ENCODE results near the gene ZFYVE27. TPM values are rescaled to one million over a fixed set of nuclear protein-coding genes. Genes with fewer than 3 reads are reported as not detected.

Gene ZFYVE27
- total and polyA plus RNA-seq, 2 of the 4 experiments (the other 2 are of a cell fraction) = 13.1 to 22.2 TPM

- no peak for TF ChIP-seq CTCF (conservative IDR thresholded peaks at IDR 0.05; ENCODE audit: low read depth, low read length)
- TF ChIP-seq SMC3 (IDR thresholded peaks at IDR 0.05; ENCODE audit: low read depth, low read length) = no peak
- no peak for TF ChIP-seq CEBPB (IDR thresholded peaks at IDR 0.05; ENCODE audit: low read depth, low read length)
- no peak for TF ChIP-seq RFX5 (IDR thresholded peaks at IDR 0.05; ENCODE audit: low read depth, low read length)
- no peak for TF ChIP-seq ELK1 (IDR thresholded peaks at IDR 0.05; ENCODE audit: borderline replicate concordance, low read depth, low read length)
- TF ChIP-seq POLR2A (IDR thresholded peaks at IDR 0.05; ENCODE audit: low read depth, low read length) = no peak
- dilution Hi-C loops (cut with HindIII; ENCODE audit: low sequenced_read_pairs, unreplicated experiment) = no loop called here
- H4K91ac ChIP-seq (ENCODE audit: insufficient read depth, low read depth, low read length) = no peak overlapping the region
- H3K9me1 ChIP-seq (ENCODE audit: insufficient read depth, low read length) = peaks cover 21% of the 10 kb centered on the region
- ATAC-seq (ENCODE audit: low read depth) (no peak), DNase-seq (no peak)
- H3K79me1 ChIP-seq (ENCODE audit: low read depth in 1 of 2, low read length in 2 of 2) = peaks cover 34 to 65% of the 10 kb centered on the region in 2 experiments
- H3K14ac ChIP-seq (replicated peaks; ENCODE audit: low read depth, low read length) = no peak overlapping the region
- H3K9ac ChIP-seq (ENCODE audit: low read depth, low read length) = no peak overlapping the region
- H4K5ac ChIP-seq (ENCODE audit: low read depth, low read length) = no peak overlapping the region
- H3K4me1 ChIP-seq (ENCODE audit: control insufficient read depth, insufficient read depth, low read length) = peaks cover 11% of the 10 kb centered on the region
- no peak overlapping the region for H2BK120ac ChIP-seq (ENCODE audit: low read depth, low read length)
- no peak overlapping the region for H2BK20ac ChIP-seq (ENCODE audit: low read depth, low read length)
- in situ Hi-C loops (cut with MboI; ENCODE audit: low sequenced_read_pairs) = no loop called here
- no peak overlapping the region for H3K4ac ChIP-seq (ENCODE audit: low read depth, low read length)
- no peak overlapping the region for H3K56ac ChIP-seq (ENCODE audit: extremely low read depth, insufficient read depth, low read length)
- no peaks in the 10 kb centered on the region for H3K27me3 ChIP-seq (ENCODE audit: control insufficient read depth, insufficient read depth, low read length)
- H4K20me1 ChIP-seq (ENCODE audit: insufficient read depth, low read length) = peaks cover 27% of the 10 kb centered on the region
- BruUV-seq (replicated peaks) = no TSS peak
- CTCF ChIA-PET = no interaction called here
- H4K8ac ChIP-seq (ENCODE audit: low read depth in 2 of 2, low read length in 2 of 2) = no peak overlapping the region
- H2AFZ ChIP-seq (replicated peaks; ENCODE audit: low read length, poor library complexity) = no peak overlapping the region
- H3K4me2 ChIP-seq (ENCODE audit: low read depth, low read length) = no peak overlapping the region
- no peaks in the 10 kb centered on the region for H3K9me3 ChIP-seq (ENCODE audit: control insufficient read depth, insufficient read depth, low read length)
- H3K27ac ChIP-seq (ENCODE audit: insufficient read depth, low read length) = no peak overlapping the region
- intact Hi-C loops (cut with micrococcal nuclease) = no loop called here
- H3K36me3 ChIP-seq (ENCODE audit: control insufficient read depth, insufficient read depth, low read length) = peaks cover 32% of the 10 kb centered on the region
- POLR2A ChIA-PET (ENCODE audit: unreplicated experiment) = no interaction called here
- H2AK9ac ChIP-seq (replicated peaks; ENCODE audit: low read depth, low read length, poor library complexity) = no peak overlapping the region
- H3K23ac ChIP-seq (ENCODE audit: low read depth, low read length) = no peak overlapping the region
- no peak overlapping the region for H3K4me3 ChIP-seq (ENCODE audit: insufficient read depth, low read depth, low read length)
- H2BK15ac ChIP-seq (ENCODE audit: low read depth, low read length) = no peak overlapping the region
- no peak overlapping the region for H2BK5ac ChIP-seq (ENCODE audit: low read depth, low read length, poor library complexity, severe bottlenecking)
- no peak overlapping the region for H3K18ac ChIP-seq (ENCODE audit: low read depth, low read length)
- WGBS, 2 experiments (ENCODE audit: extremely low coverage in 2 of 2, insufficient read length in 1 of 2) = no CpG with 5 or more reads among the region's 2 CpGs
- no peak overlapping the region for H2AK5ac ChIP-seq (ENCODE audit: low read depth, low read length)
Measured at GRCh38 chr10:97740613-97741012, 3.7 kb downstream of the ZFYVE27 start.

All from IMR-90 (cell line).